ENCODE data around the gene GALT. TPM values are rescaled to one million over a fixed set of nuclear protein-coding genes. Genes with fewer than 3 reads are reported as not detected.

GALT gene
- total and polyA plus RNA-seq, 2 of the 13 experiments (the other 11 are each of a cell fraction or from before 2014, with no cell fraction given) = 40.4 to 46.3 TPM

- TF ChIP-seq SMC3 (IDR thresholded peaks at IDR 0.05; ENCODE audit: low read length) = no peak
- TF ChIP-seq ZNF138 (CRISPR knock-in tag; IDR thresholded peaks at IDR 0.05; ENCODE audit: low read depth) = no peak
- no peak for TF ChIP-seq MLXIP (CRISPR knock-in tag; IDR thresholded peaks at IDR 0.05; ENCODE audit: borderline replicate concordance)
- TF ChIP-seq TOE1 (CRISPR knock-in tag; IDR thresholded peaks at IDR 0.05) = no peak
- 0 out of 2 replicates have a peak, but pooled peaks have one; percentile 36 for TF ChIP-seq MED13 (CRISPR knock-in tag; IDR thresholded peaks at IDR 0.05)
- TF ChIP-seq GABPB1 (CRISPR knock-in tag; IDR thresholded peaks at IDR 0.05) = peak; percentile 92
- TF ChIP-seq ARHGAP35 (CRISPR knock-in tag; IDR thresholded peaks at IDR 0.05; ENCODE audit: borderline replicate concordance) = no peak; the same call in 1 of the 2 replicates
- TF ChIP-seq SMYD3 (CRISPR knock-in tag; IDR thresholded peaks at IDR 0.05) = no peak
- TF ChIP-seq ZFP41 (CRISPR knock-in tag; IDR thresholded peaks at IDR 0.05; ENCODE audit: borderline replicate concordance) = no peak
- TF ChIP-seq ZNF513 (CRISPR knock-in tag; conservative IDR thresholded peaks at IDR 0.05) = no peak
- TF ChIP-seq ZBTB43 (CRISPR knock-in tag; conservative IDR thresholded peaks at IDR 0.05) = peak; percentile 72
- TF ChIP-seq ZNF776 (CRISPR knock-in tag; IDR thresholded peaks at IDR 0.05) = peak; percentile 42; the same call in 1 of the 2 replicates
- no peak for TF ChIP-seq ZBTB33 (CRISPR knock-in tag; IDR thresholded peaks at IDR 0.05)
- no peak for TF ChIP-seq TFAP4 (IDR thresholded peaks at IDR 0.05; ENCODE audit: borderline replicate concordance, low read depth)
- TF ChIP-seq ZNF484 (CRISPR knock-in tag; IDR thresholded peaks at IDR 0.05; ENCODE audit: borderline replicate concordance, low read depth) = no peak
- TF ChIP-seq ZNF547 (CRISPR knock-in tag; IDR thresholded peaks at IDR 0.05) = peak; percentile 38; the same call in 1 of the 2 replicates
- peak; percentile 32; the same call in 1 of the 2 replicates for TF ChIP-seq ZNF556 (CRISPR knock-in tag; IDR thresholded peaks at IDR 0.05; ENCODE audit: borderline replicate concordance)
- no peak for TF ChIP-seq ETS1 (CRISPR knock-in tag; IDR thresholded peaks at IDR 0.05)
- TF ChIP-seq TBX2 (CRISPR knock-in tag; IDR thresholded peaks at IDR 0.05; ENCODE audit: borderline replicate concordance) = peak; percentile 75
Measured at GRCh38 chr9:34651876-34652601, 5.6 kb downstream of the GALT start, which contains the start of gene IL11RA (continued).

Data from HepG2 (cell line).